A549 (cell line): ENCODE data around the gene TCEAL9. TPM values are rescaled to one million over a fixed set of nuclear protein-coding genes. Genes with fewer than 3 reads are reported as not detected.

Source experiments
- ATAC-seq, 2 experiments: fragments of 200-7000 bp in 1 of 2; fragments of >200 bp in 1 of 2; cut with Nextera tagmentation in 1 of 2; cut with Tn5 transposase in 1 of 2; 3 replicates each; pipeline versions ENCODE4 v1.8.0 to v1.9.1; 2018 to 2020; ENCODE audit warnings: mild to moderate bottlenecking in 1 of 2, moderate library complexity in 1 of 2
- CTCF ChIA-PET: fragments of 300-600 bp; sonication (Branson Sonifier 250); formaldehyde crosslinking; extraction: SDS; loops from one replicate; lab custom pipeline; 2021; ENCODE audit warnings: antibody characterized with exemption, inconsistent platforms; lab: Yijun Ruan, JAX
- POLR2A ChIA-PET: fragments of 350-600 bp; formaldehyde crosslinking; extraction: SDS; loops from one replicate; lab custom pipeline; 2021; ENCODE audit warnings: antibody characterized with exemption, inconsistent platforms; lab: Yijun Ruan, JAX
- DNase-seq, 2 experiments: peaks; one replicate each; pipeline versions ENCODE4 v3.0.0 to v3.0.0-alpha.2; 2011 to 2016; ENCODE audit warnings: low read depth in 1 of 2, low spot score in 1 of 2
- FAIRE-seq: peaks from 2 replicates; lab custom pipeline; 2011; peaks lifted over from hg19 to GRCh38; lab: Jason Lieb, UNC
- H3K27ac ChIP-seq, 2 experiments: fragments of >200 bp; sonication (Bioruptor Twin); formaldehyde crosslinking; 3 replicates each; pipeline ENCODE4 v1.5.1; 2016 to 2017
- H3K4me1 ChIP-seq: fragments of >200 bp; sonication (Bioruptor Twin); formaldehyde crosslinking; 3 replicates; pipeline ENCODE4 v1.6.1; 2016
- H3K4me2 ChIP-seq: fragments of >200 bp; sonication (Bioruptor Twin); formaldehyde crosslinking; 3 replicates; pipeline ENCODE4 v1.6.1; 2016
- H3K4me3 ChIP-seq: fragments of >200 bp; sonication (Bioruptor Twin); formaldehyde crosslinking; 3 replicates; pipeline ENCODE4 v1.5.1; 2016
- H3K9me3 ChIP-seq: fragments of >200 bp; sonication (Bioruptor Twin); formaldehyde crosslinking; 3 replicates; pipeline ENCODE4 v1.6.1; 2016
- BHLHE40 ChIP-seq: IDR thresholded peaks from 2 replicates; pipeline ENCODE4 v1.6.1; 2012; ENCODE audit warnings: low read depth, low read length, inconsistent platforms
- CBX2 ChIP-seq: fragments of 200-600 bp; sonication (generic); IDR thresholded peaks from 2 replicates; pipeline ENCODE4 v1.6.1; 2016; ENCODE audit warnings: low read depth, mild to moderate bottlenecking, borderline replicate concordance
- CEBPB ChIP-seq, 2 experiments: fragments of >200 bp in 1 of 2; sonication (Bioruptor Twin) in 1 of 2; formaldehyde crosslinking in 1 of 2; IDR thresholded peaks; 2 replicates each; pipeline ENCODE4 v1.6.1; 2012 to 2016
- EHMT2 ChIP-seq: fragments of 200-600 bp; sonication (generic); IDR thresholded peaks from 2 replicates; pipeline ENCODE4 v1.6.1; 2016; ENCODE audit warnings: antibody characterized with exemption, low read depth, mild to moderate bottlenecking, moderate library complexity
- EP300 ChIP-seq, 2 experiments: fragments of >200 bp; sonication (Bioruptor Twin); formaldehyde crosslinking; IDR thresholded peaks; 2 replicates in 1 of 2; 3 replicates in 1 of 2; pipeline ENCODE4 v1.6.1; 2016 to 2017
- ESRRA ChIP-seq: fragments of 150-350 bp; IDR thresholded peaks from 2 replicates; pipeline ENCODE4 v1.6.1; 2014; ENCODE audit warnings: mild to moderate bottlenecking, low read length, borderline replicate concordance
- HES2 ChIP-seq: fragments of >200 bp; sonication (Bioruptor Twin); formaldehyde crosslinking; IDR thresholded peaks from 2 replicates; pipeline ENCODE4 v1.6.1; 2016
- HMGXB4 ChIP-seq: fragments of 250-450 bp; sonication (Bioruptor Pico); IDR thresholded peaks from 2 replicates; pipeline ENCODE4 v1.5.0; 2021; ENCODE audit warnings: mild to moderate bottlenecking, moderate library complexity, borderline replicate concordance
- HOXA7 ChIP-seq: fragments of 250-450 bp; sonication (Bioruptor Pico); IDR thresholded peaks from 2 replicates; pipeline ENCODE4 v1.5.0; 2020; ENCODE audit warnings: mild to moderate bottlenecking, moderate library complexity
- HOXB5 ChIP-seq: fragments of 250-450 bp; sonication (Bioruptor Pico); IDR thresholded peaks from 2 replicates; pipeline ENCODE4 v1.5.0; 2020; ENCODE audit warnings: mild to moderate bottlenecking, moderate library complexity
- JUNB ChIP-seq: fragments of >200 bp; sonication (Bioruptor Twin); formaldehyde crosslinking; IDR thresholded peaks from 2 replicates; pipeline ENCODE4 v1.6.1; 2016
- KDM5A ChIP-seq: fragments of 200-600 bp; sonication (generic); IDR thresholded peaks from 2 replicates; pipeline ENCODE4 v1.6.1; 2016; ENCODE audit warnings: antibody characterized with exemption, mild to moderate bottlenecking
- MAFK ChIP-seq: fragments of 450-650 bp; IDR thresholded peaks from 2 replicates; pipeline ENCODE4 v1.6.1; 2014; ENCODE audit not compliant: partially characterized antibody
- MAZ ChIP-seq: fragments of 150-350 bp; IDR thresholded peaks from 2 replicates; pipeline ENCODE4 v1.6.1; 2014; ENCODE audit warnings: antibody characterized with exemption, low read depth, low read length, borderline replicate concordance
- NFE2L2 ChIP-seq: fragments of 150-350 bp; conservative IDR thresholded peaks from 2 replicates; pipeline ENCODE4 v1.6.1; 2014; ENCODE audit warnings: low read length
- NR3C1 ChIP-seq: fragments of >200 bp; sonication (Bioruptor Twin); formaldehyde crosslinking; IDR thresholded peaks from 3 replicates; pipeline ENCODE4 v1.6.1; 2017
- POLR2AphosphoS2 ChIP-seq: conservative IDR thresholded peaks from 2 replicates; pipeline ENCODE4 v1.6.1; 2012; ENCODE audit warnings: low read length, improper control_type of control experiment, inconsistent platforms
- RAD21 ChIP-seq, 2 experiments: fragments of >200 bp in 1 of 2; sonication (Bioruptor Twin) in 1 of 2; formaldehyde crosslinking in 1 of 2; IDR thresholded peaks in 1 of 2; conservative IDR thresholded peaks in 1 of 2; 2 replicates in 1 of 2; 3 replicates in 1 of 2; pipeline ENCODE4 v1.6.1; 2012 to 2018; ENCODE audit warnings: inconsistent platforms in 1 of 2
- RCOR1 ChIP-seq: fragments of 150-350 bp; IDR thresholded peaks from 2 replicates; pipeline ENCODE4 v1.6.1; 2014; ENCODE audit warnings: antibody characterized with exemption, low read length, low read depth
- REST ChIP-seq: fragments of 200-600 bp; sonication (generic); IDR thresholded peaks from 2 replicates; pipeline ENCODE4 v1.6.1; 2016; ENCODE audit warnings: antibody characterized with exemption, mild to moderate bottlenecking, moderate library complexity
- RFX5 ChIP-seq: fragments of 450-650 bp; IDR thresholded peaks from 2 replicates; pipeline ENCODE4 v1.7.1; 2014; ENCODE audit warnings: antibody characterized with exemption, mild to moderate bottlenecking, moderate library complexity
- RNF2 ChIP-seq: fragments of 200-600 bp; sonication (generic); IDR thresholded peaks from 2 replicates; pipeline ENCODE4 v1.6.1; 2016; ENCODE audit warnings: low read depth, mild to moderate bottlenecking, antibody characterized with exemption, moderate library complexity, borderline replicate concordance
- SREBF2 ChIP-seq: fragments of 450-650 bp; IDR thresholded peaks from 2 replicates; pipeline ENCODE4 v1.6.1; 2014; ENCODE audit warnings: mild to moderate bottlenecking, moderate library complexity
- TFCP2L1 ChIP-seq: fragments of 250-450 bp; sonication (Bioruptor Pico); IDR thresholded peaks from 2 replicates; pipeline ENCODE4 v1.5.0; 2021; ENCODE audit warnings: mild to moderate bottlenecking
- ZC3H11A ChIP-seq: fragments of 450-650 bp; IDR thresholded peaks from 2 replicates; pipeline ENCODE4 v1.6.1; 2014; ENCODE audit warnings: antibody characterized with exemption, mild to moderate bottlenecking
- ZSCAN20 ChIP-seq: fragments of 250-450 bp; sonication (Bioruptor Pico); IDR thresholded peaks from 2 replicates; pipeline ENCODE4 v1.8.0; 2022; ENCODE audit warnings: mild to moderate bottlenecking, moderate library complexity
- WGBS: methylation state at CpG from one replicate; pipeline ENCODE4 v1.1.6; 2017; ENCODE audit errors: missing lambda C conversion rate; 5-methylcytosine and 5-hydroxymethylcytosine counted together
- polyA plus RNA-seq, 4 experiments: library from polyadenylated mRNA; depleted of rRNA in 3 of 4; stranded (reverse); fragments of >200 nt; fragmentation: RNase III in 1 of 4; extraction: RNeasy Plus Mini Kit Qiagen cat#74134 plus additional on column Dnase treatment in 1 of 4; gene quantifications; 2 replicates in 3 of 4; 3 replicates in 1 of 4; pipeline ENCODE4 v1.2.3, GENCODE V29; 2011 to 2017
- small RNA-seq, 6 experiments: library from RNA; depleted of rRNA; stranded (forward); fragments of <200 nt; gene quantifications; one replicate each; pipeline ENCODE3, GENCODE V24; 2012

TCEAL9 gene
- polyA plus RNA-seq, 2 of the 4 experiments (the other 2 are of a cell fraction) = 83.7 to 153 TPM

GRCh38 chrX:103406256-103406655 is 50.0 kb downstream of the TCEAL9 start:
- ATAC-seq (no peak), FAIRE-seq (no peak), DNase-seq (no peak)
- no peak overlapping the region for H3K4me2 ChIP-seq
- TF ChIP-seq REST = no peak
- no peak for TF ChIP-seq MAZ
- TF ChIP-seq HES2 = no peak
- no peak for TF ChIP-seq HMGXB4 (CRISPR knock-in tag)
- no peak for TF ChIP-seq JUNB
- TF ChIP-seq NR3C1 = no peak
- TF ChIP-seq SREBF2 = no peak
- TF ChIP-seq RNF2 = no peak
- no peak for TF ChIP-seq ZSCAN20 (CRISPR knock-in tag)
- TF ChIP-seq EHMT2 = no peak
- no peak for TF ChIP-seq POLR2AphosphoS2
- TF ChIP-seq NFE2L2 = no peak
- TF ChIP-seq HOXB5 (CRISPR knock-in tag) = no peak
- no peak for TF ChIP-seq CBX2
- TF ChIP-seq RAD21 (conservative IDR thresholded peaks at IDR 0.05 in 1 of 2, IDR thresholded peaks at IDR 0.05 in 1 of 2) = no peak
- no peak for TF ChIP-seq HOXA7 (CRISPR knock-in tag)
- no peak for TF ChIP-seq TFCP2L1
- H3K27ac ChIP-seq = no peak overlapping the region
- peaks cover 5% of the 10 kb centered on the region; the same call in 1 of the 3 replicates for H3K4me1 ChIP-seq
- no peak overlapping the region for H3K4me3 ChIP-seq
- 100% methylated on average over 1 of the region's 1 CpG for WGBS
- no peaks in the 10 kb centered on the region for H3K9me3 ChIP-seq
- CTCF ChIA-PET = no interaction called here
- POLR2A ChIA-PET = no interaction called here

GRCh38 chrX:103407776-103408175 is 51.5 kb downstream of the TCEAL9 start:
- Histone ChIP-seq H3K4me2 (no peak overlapping the region), H3K27ac (no peak overlapping the region)
- WGBS = 98% methylated on average over 2 of the region's 2 CpGs
- TF ChIP-seq POLR2AphosphoS2 (no peak), RNF2 (no peak), RCOR1 (no peak), MAFK (no peak), RAD21 (conservative IDR thresholded peaks at IDR 0.05 in 1 of 2, IDR thresholded peaks at IDR 0.05 in 1 of 2) (no peak), EP300 (IDR thresholded peaks at IDR 0.05) (no peak), HOXB5 (CRISPR knock-in tag) (no peak), ESRRA (no peak), CBX2 (no peak), KDM5A (no peak), BHLHE40 (no peak), CEBPB (IDR thresholded peaks at IDR 0.05) (no peak), SREBF2 (no peak), ZC3H11A (no peak), RFX5 (no peak)
- TF ChIP-seq, all 56 proteins: peak for 0
- DNase-seq = no peak
- no peaks in the 10 kb centered on the region for H3K9me3 ChIP-seq
- no peak overlapping the region for H3K4me3 ChIP-seq
- ChIA-PET CTCF (no interaction called here), POLR2A (no interaction called here)
- FAIRE-seq = no peak
- ATAC-seq = no peak
- peaks cover 5% of the 10 kb centered on the region; the same call in 1 of the 3 replicates for H3K4me1 ChIP-seq

Small RNA genes lying within 50 kb of the gene (small RNA-seq; reads per million reads assigned to genes)
- 0 reads per million in 6 experiments for gene Z92846.1

Other genes with a start within 250 kb of the TCEAL9 start
- gene BEX4, start 141.4 kb upstream of the TCEAL9 start, polyA plus RNA-seq (2011; rRNA removed) = 1.7 and 2.4 TPM in 2 replicates
- 0.51 to 0.85 TPM (median 0.75 TPM) in 3 replicates for gene BEX4, start 141.4 kb upstream of the TCEAL9 start, polyA plus RNA-seq (2017; fragmentation: RNase III; extraction: RNeasy Plus Mini Kit Qiagen cat#74134 plus additional on column Dnase treatment)
- gene TCEAL8, start 101.4 kb upstream of the TCEAL9 start, polyA plus RNA-seq (2011; rRNA removed) = 41.0 and 59.4 TPM in 2 replicates
- gene TCEAL8, start 101.4 kb upstream of the TCEAL9 start, polyA plus RNA-seq (2017; fragmentation: RNase III; extraction: RNeasy Plus Mini Kit Qiagen cat#74134 plus additional on column Dnase treatment) = 37.1 to 47.9 TPM (median 45.5 TPM) in 3 replicates
- not detected in 2 replicates for gene TCEAL5, start 79.8 kb upstream of the TCEAL9 start, polyA plus RNA-seq (2011; rRNA removed)
- not detected in 3 replicates for gene TCEAL5, start 79.8 kb upstream of the TCEAL9 start, polyA plus RNA-seq (2017; fragmentation: RNase III; extraction: RNeasy Plus Mini Kit Qiagen cat#74134 plus additional on column Dnase treatment)
- 16.9 and 19.8 TPM in 2 replicates for gene BEX2, start 45.5 kb upstream of the TCEAL9 start, polyA plus RNA-seq (2011; rRNA removed)
- gene BEX2, start 45.5 kb upstream of the TCEAL9 start, polyA plus RNA-seq (2017; fragmentation: RNase III; extraction: RNeasy Plus Mini Kit Qiagen cat#74134 plus additional on column Dnase treatment) = 2.5 to 3.2 TPM (median 2.8 TPM) in 3 replicates
- not detected in 2 replicates for gene TCEAL7, start 26.3 kb upstream of the TCEAL9 start, polyA plus RNA-seq (2011; rRNA removed)
- not detected in 3 replicates for gene TCEAL7, start 26.3 kb upstream of the TCEAL9 start, polyA plus RNA-seq (2017; fragmentation: RNase III; extraction: RNeasy Plus Mini Kit Qiagen cat#74134 plus additional on column Dnase treatment)
- gene BEX3, start 20.0 kb downstream of the TCEAL9 start, polyA plus RNA-seq (2011; rRNA removed) = 328 and 404 TPM in 2 replicates
- gene BEX3, start 20.0 kb downstream of the TCEAL9 start, polyA plus RNA-seq (2017; fragmentation: RNase III; extraction: RNeasy Plus Mini Kit Qiagen cat#74134 plus additional on column Dnase treatment) = 313 to 391 TPM (median 382 TPM) in 3 replicates
- 0.03 and 0.04 TPM in 2 replicates for gene RAB40A, start 163.0 kb downstream of the TCEAL9 start, polyA plus RNA-seq (2011; rRNA removed)
- 0.08 TPM in 1 of 3 replicates, not detected in the others for gene RAB40A, start 163.0 kb downstream of the TCEAL9 start, polyA plus RNA-seq (2017; fragmentation: RNase III; extraction: RNeasy Plus Mini Kit Qiagen cat#74134 plus additional on column Dnase treatment)
- 35.2 and 57.2 TPM in 2 replicates for gene TCEAL4, start 229.0 kb downstream of the TCEAL9 start, polyA plus RNA-seq (2011; rRNA removed)
- 173 to 195 TPM (median 192 TPM) in 3 replicates for gene TCEAL4, start 229.0 kb downstream of the TCEAL9 start, polyA plus RNA-seq (2017; fragmentation: RNase III; extraction: RNeasy Plus Mini Kit Qiagen cat#74134 plus additional on column Dnase treatment)